ENCODE results near the gene PRKCE.

The PRKCE gene

GRCh38 chr2:45864121-45864520 is 212.6 kb downstream of the PRKCE start:
- H3K4me3 ChIP-seq (ENCODE audit: low read depth, low read length) = no peak overlapping the region

GRCh38 chr2:45867349-45867748 is 215.9 kb downstream of the PRKCE start:
- no peak for DNase-seq (ENCODE audit: low read depth)
- H3K4me3 ChIP-seq (ENCODE audit: low read depth, low read length) = no peak overlapping the region

More at GRCh38 chr2:45864121-45864520, 212.6 kb downstream of the PRKCE start:
- DNase-seq (ENCODE audit: low read depth) = no peak

DNA sequence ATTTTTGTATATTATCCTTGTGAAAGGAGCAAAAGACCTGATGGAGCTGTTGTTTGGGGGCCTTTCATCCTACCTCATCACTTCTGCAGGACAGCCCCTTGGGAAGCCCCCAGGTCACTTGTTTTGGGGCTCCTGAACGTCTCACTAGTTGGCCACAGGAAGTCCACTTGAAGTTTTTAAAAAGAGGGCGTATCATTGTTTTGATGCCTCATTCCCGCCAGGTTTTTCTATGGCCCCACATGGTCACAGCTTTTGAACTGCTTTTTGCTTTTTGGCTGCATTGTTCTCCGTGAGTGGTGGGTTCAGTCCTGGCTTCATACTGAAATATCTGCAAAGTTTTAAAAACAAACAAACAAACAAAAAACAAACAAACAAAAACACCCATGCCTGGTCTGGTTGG is 216.3 kb downstream of the PRKCE start:
- H3K4me3 ChIP-seq (ENCODE audit: low read depth, low read length) = no peak overlapping the region
- no peak for DNase-seq (ENCODE audit: low read depth)

- no peak overlapping the region for H3K4me3 ChIP-seq (ENCODE audit: low read depth, low read length)
- DNase-seq (ENCODE audit: low read depth) = no peak
These were observed 217.7 kb downstream of the PRKCE start for GRCh38 chr2:45869165-45869501.

GRCh38 chr2:45871025-45871424 is 219.6 kb downstream of the PRKCE start:
- DNase-seq (ENCODE audit: low read depth) = no peak
- H3K4me3 ChIP-seq (ENCODE audit: low read depth, low read length) = no peak overlapping the region

GRCh38 chr2:45871541-45871940 is 220.1 kb downstream of the PRKCE start:
- no peak overlapping the region for H3K4me3 ChIP-seq (ENCODE audit: low read depth, low read length)
- DNase-seq (ENCODE audit: low read depth) = no peak

DNA sequence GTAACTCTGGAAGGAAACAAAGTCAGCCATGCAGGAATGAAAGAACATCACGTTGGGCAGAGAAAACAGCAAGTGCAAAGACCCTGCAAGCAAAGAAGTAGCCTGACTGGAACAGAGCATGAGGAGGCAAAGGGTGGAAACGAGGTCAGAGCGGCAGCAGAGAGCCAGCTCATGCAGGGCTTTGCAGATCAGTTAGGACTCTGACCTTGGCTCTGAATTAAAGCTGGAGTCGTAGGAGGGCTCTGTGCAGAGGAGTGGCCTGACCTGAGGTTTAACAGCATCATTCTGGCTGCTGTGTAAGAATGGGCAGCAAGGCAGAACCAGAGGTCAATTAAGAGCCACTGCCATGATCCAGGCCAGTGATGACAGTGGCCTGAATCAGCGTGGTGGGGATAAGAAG is 220.7 kb downstream of the PRKCE start:
- no peak for DNase-seq (ENCODE audit: low read depth)
- H3K4me3 ChIP-seq (ENCODE audit: low read depth, low read length) = no peak overlapping the region

- DNase-seq (ENCODE audit: low read depth) = no peak
- no peak overlapping the region for H3K4me3 ChIP-seq (ENCODE audit: low read depth, low read length)
These were observed 222.9 kb downstream of the PRKCE start for GRCh38 chr2:45874344-45874743.

GRCh38 chr2:45876611-45877010 is 225.1 kb downstream of the PRKCE start:
- no peak overlapping the region for H3K4me3 ChIP-seq (ENCODE audit: low read depth, low read length)
- no peak for DNase-seq (ENCODE audit: low read depth)

DNA sequence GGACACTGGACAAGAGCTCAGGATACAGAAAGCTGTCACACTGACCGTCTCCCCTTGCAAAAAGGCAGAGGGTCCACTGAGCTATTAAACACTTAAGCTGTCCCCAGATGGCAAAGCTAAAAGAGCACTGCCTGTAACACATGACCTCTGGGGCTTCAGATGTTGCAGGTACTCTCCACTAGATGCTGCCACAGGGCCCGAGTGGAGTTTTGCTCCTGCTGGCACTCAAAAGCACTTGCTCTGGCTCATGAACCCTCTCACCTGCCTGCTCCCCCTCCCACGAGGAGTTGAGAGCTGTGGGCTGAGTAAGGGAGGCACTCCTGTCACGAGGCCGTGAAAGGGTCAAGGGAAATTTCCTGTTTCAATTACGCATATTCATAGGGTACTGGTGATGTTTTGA is 227.9 kb downstream of the PRKCE start:
- DNase-seq (ENCODE audit: low read depth) = no peak

GRCh38 chr2:45879936-45880335 is 228.5 kb downstream of the PRKCE start:
- H3K4me3 ChIP-seq (ENCODE audit: low read depth, low read length) = no peak overlapping the region
- DNase-seq (ENCODE audit: low read depth) = no peak

More for the DNA sequence above, 227.9 kb downstream of the PRKCE start:
- no peak overlapping the region for H3K4me3 ChIP-seq (ENCODE audit: low read depth, low read length)

GRCh38 chr2:45881970-45882581 is 230.6 kb downstream of the PRKCE start:
- DNase-seq (ENCODE audit: low read depth) = no peak
- H3K4me3 ChIP-seq (ENCODE audit: low read depth, low read length) = no peak overlapping the region

GRCh38 chr2:45882707-45883602 is 231.5 kb downstream of the PRKCE start:
- DNase-seq (ENCODE audit: low read depth) = peak; percentile 88
- H3K4me3 ChIP-seq (ENCODE audit: low read depth, low read length) = no peak overlapping the region

DNA sequence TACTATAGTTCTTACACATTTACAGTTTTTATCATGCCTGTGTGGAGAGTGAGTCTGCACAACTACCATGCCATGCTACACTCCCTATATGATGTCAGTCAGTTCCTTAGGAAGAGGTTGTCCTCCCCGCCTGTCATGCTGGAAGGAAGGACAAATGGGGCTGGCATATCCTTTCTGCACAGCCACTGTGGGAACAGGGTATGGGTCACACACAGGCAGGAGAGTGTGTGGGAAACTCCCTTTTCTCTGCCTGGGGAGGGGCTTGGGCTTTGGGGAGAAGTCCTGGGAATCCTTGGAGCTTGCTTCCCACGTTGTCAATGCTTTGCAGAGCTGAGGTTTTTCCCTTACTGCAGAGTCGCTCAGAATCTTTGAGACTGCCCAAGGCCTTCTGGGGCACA is 232.1 kb downstream of the PRKCE start:
- no peak for DNase-seq (ENCODE audit: low read depth)
- no peak overlapping the region for H3K4me3 ChIP-seq (ENCODE audit: low read depth, low read length)

DNA sequence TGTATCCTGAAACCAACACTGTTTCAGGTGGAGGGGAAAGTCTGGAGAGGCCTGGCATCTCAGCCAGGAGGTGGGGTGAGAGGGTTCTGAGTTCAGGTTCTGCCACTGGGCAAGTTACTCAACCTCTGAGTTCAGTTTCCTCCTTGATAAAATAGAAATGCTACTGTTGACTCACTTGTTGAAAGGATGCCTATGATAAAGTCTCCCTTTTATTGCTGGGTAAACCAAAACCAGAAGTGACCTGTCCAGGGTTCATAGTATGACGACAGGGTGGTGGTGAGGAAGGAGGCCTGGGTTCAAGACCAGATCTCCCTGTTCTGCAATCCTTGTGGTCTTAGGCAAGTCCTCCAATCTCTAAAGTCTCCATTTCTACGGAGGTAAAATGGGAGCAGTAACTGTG is 232.7 kb downstream of the PRKCE start:
- no peak overlapping the region for H3K4me3 ChIP-seq (ENCODE audit: low read depth, low read length)
- no peak for DNase-seq (ENCODE audit: low read depth)

- H3K4me3 ChIP-seq (ENCODE audit: low read depth, low read length) = no peak overlapping the region
- DNase-seq (ENCODE audit: low read depth) = no peak
These were observed 233.7 kb downstream of the PRKCE start for GRCh38 chr2:45885171-45885621.

GRCh38 chr2:45886171-45886663 is 234.7 kb downstream of the PRKCE start:
- H3K4me3 ChIP-seq (ENCODE audit: low read depth, low read length) = no peak overlapping the region
- DNase-seq (ENCODE audit: low read depth) = no peak

GRCh38 chr2:45888167-45888566 is 236.7 kb downstream of the PRKCE start:
- DNase-seq (ENCODE audit: low read depth) = no peak

DNA sequence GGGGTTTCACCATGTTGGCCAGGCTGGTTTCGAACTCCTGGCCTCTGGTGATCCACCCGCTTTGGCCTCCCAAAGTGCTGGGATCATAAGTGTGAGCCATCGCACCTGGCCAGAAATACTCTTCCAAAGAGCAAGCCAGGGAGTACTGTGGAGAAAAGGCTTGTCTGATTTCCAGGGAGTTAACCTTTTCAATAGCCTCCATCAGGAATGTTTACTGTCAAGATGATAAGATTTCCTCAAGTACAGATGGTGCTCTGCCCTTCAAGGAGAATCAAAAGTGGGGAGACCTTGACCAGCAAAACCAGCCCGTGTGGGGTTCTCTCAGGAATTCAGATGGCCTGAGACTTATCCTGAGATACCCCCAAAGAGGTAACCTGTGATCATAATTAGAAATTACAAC is 237.2 kb downstream of the PRKCE start:
- DNase-seq (ENCODE audit: low read depth) = no peak
- no peak overlapping the region for H3K4me3 ChIP-seq (ENCODE audit: low read depth, low read length)

More at GRCh38 chr2:45888167-45888566, 236.7 kb downstream of the PRKCE start:
- no peak overlapping the region for H3K4me3 ChIP-seq (ENCODE audit: low read depth, low read length)

DNA sequence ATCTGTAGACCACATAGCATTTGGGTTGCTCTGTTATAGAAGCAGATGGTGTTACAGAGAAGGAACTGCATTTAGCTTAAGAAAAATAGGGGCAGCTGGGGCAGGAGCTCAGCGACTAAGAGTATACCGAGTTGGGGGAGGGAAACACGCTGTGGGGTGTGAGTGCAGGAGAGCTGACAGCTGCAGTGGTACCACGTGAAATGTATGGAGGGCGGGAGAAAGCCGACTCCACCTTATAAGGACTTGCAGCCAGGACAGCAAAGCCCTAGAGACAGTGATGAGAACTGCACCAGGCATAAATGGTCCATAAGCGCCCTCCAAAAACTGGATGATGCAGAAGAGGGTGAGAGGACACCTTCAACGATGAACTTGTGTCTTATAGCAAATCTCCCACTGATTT is 237.6 kb downstream of the PRKCE start:
- no peak overlapping the region for H3K4me3 ChIP-seq (ENCODE audit: low read depth, low read length)
- DNase-seq (ENCODE audit: low read depth) = peak; percentile 36
